ENCODE measurements around the gene MRPL39. TPM values are rescaled to one million over a fixed set of nuclear protein-coding genes. Genes with fewer than 3 reads are reported as not detected.

The MRPL39 gene
- total RNA-seq, 1 experiment from 2014 or later, result 52.5 TPM

GRCh38 chr21:25558123-25558522, 49.2 kb downstream of the MRPL39 start:
- in situ Hi-C loops (cut with HindIII; ENCODE audit: low pct_unique_long_range_greater_than_20kb, low sequenced_read_pairs), result no loop called here

GRCh38 chr21:25557180-25557579, 50.1 kb downstream of the MRPL39 start:
- in situ Hi-C loops (cut with HindIII; ENCODE audit: low pct_unique_long_range_greater_than_20kb, low sequenced_read_pairs), result no loop called here
- DNase-seq (ENCODE audit: low read depth), result no peak

More at GRCh38 chr21:25558123-25558522, 49.2 kb downstream of the MRPL39 start:
- DNase-seq (ENCODE audit: low read depth), result no peak

DNA sequence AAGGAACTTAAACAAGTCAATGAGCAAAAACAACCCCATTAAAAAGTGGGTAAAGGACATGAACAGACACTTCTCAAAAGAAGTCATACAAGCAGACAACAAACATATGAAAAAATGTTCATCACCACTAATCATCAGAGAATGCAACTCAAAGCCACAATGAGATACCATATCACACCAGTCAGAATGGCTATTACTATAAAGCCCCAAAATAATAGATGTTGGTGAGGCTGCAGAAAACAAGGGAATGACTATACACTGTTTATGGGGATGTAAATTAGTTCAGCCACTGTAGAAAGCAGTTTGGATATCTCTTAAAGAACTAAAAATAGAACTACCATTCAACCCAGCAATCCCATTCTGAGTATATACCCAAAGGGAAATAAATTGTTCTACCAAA, 51.2 kb downstream of the MRPL39 start:
- no peak for DNase-seq (ENCODE audit: low read depth)
- in situ Hi-C loops (cut with HindIII; ENCODE audit: low pct_unique_long_range_greater_than_20kb, low sequenced_read_pairs), result no loop called here

- no peak for DNase-seq (ENCODE audit: low read depth)
- in situ Hi-C loops (cut with HindIII; ENCODE audit: low pct_unique_long_range_greater_than_20kb, low sequenced_read_pairs), result no loop called here
Observed at GRCh38 chr21:25555492-25555891, 51.8 kb downstream of the MRPL39 start.

DNA sequence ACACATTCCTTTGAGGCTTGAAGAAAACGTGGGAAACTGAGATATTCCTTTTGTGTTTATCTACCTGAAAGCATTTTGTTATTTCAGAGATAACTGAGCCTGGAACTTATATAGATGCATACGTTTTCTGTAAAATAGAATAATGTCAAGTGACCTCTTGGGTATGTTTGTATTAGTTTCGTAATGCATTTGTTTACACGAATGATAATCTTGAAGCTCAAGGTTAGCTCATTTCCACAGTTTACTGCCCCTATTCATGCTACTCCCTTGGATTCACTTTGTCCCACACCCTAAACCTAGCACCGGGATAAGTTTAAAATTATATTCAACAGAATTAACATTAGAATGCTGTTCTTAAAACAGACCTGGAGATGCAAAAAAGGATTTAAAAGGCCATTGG, 54.4 kb downstream of the MRPL39 start:
- DNase-seq (ENCODE audit: low read depth), result no peak
- in situ Hi-C loops (cut with HindIII; ENCODE audit: low pct_unique_long_range_greater_than_20kb, low sequenced_read_pairs), result no loop called here

GRCh38 chr21:25551569-25551968, 55.7 kb downstream of the MRPL39 start:
- in situ Hi-C loops (cut with HindIII; ENCODE audit: low pct_unique_long_range_greater_than_20kb, low sequenced_read_pairs), result no loop called here
- DNase-seq (ENCODE audit: low read depth), result no peak

GRCh38 chr21:25550352-25551120, 56.7 kb downstream of the MRPL39 start:
- DNase-seq (ENCODE audit: low read depth), result no peak
- in situ Hi-C loops (cut with HindIII; ENCODE audit: low pct_unique_long_range_greater_than_20kb, low sequenced_read_pairs), result no loop called here

DNA sequence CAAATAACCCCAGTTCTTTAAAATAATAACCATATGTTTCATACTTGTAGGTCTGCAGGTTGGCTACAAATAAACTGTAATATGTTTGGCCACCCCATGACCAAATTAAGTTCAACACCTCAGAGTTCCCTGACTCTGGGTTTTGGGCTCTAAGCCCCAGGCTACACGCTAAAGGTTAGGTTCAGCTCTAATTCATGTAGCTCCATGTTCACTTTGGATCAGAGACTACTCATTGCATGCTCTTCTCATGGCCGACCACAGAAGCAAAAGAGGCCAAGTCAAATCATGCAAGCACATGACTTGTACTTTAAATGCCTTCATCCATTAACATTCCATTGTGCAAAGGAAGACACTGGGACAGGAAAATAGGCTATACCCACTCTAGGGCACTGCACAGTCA, 66.2 kb downstream of the MRPL39 start:
- no peak for DNase-seq (ENCODE audit: low read depth)
- in situ Hi-C loops (cut with HindIII; ENCODE audit: low pct_unique_long_range_greater_than_20kb, low sequenced_read_pairs), result no loop called here

- DNase-seq (ENCODE audit: low read depth), result no peak
Observed at GRCh38 chr21:25539606-25540005, 67.7 kb downstream of the MRPL39 start.

DNA sequence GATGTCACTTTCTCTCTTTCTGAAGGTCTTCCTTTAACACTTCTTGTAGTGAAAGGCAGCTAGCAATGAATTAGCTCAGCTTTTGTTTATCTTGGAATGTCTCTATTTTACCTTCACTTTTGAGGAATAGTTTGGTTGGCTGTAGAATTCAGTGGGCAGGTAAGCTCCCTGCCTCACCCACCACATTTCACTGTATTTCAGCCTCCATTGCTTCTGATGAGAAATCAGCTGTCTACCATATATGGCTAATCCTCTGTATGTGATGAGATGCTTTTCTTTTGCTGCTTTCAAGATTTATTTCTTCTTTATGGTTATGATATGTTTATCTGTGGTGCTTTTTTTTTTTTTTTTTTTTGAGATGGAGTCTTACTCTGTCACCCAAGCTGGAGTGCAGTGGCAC, 70.1 kb downstream of the MRPL39 start:
- in situ Hi-C loops (cut with HindIII; ENCODE audit: low pct_unique_long_range_greater_than_20kb, low sequenced_read_pairs), result no loop called here
- no peak for DNase-seq (ENCODE audit: low read depth)

More at GRCh38 chr21:25539606-25540005, 67.7 kb downstream of the MRPL39 start:
- in situ Hi-C loops (cut with HindIII; ENCODE audit: low pct_unique_long_range_greater_than_20kb, low sequenced_read_pairs), result no loop called here

DNA sequence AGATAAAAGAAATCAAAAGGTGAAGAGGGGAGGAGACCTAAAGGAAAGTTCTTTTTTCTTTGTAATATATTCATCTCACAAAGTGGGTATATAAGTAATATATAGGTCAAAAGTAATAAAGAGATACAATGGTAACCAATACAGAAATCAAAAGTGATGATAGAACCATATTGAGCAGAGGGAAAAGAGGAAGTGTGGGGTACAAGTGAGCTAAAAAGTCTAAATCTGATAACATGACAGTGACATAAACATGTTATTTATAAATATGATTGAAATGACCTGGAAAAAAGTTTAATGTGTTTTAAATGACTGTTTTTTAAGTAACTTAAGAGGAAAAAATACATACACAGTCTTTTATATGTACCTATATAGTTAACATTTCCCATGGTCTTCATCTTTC, 70.5 kb downstream of the MRPL39 start:
- DNase-seq (ENCODE audit: low read depth), result no peak
- in situ Hi-C loops (cut with HindIII; ENCODE audit: low pct_unique_long_range_greater_than_20kb, low sequenced_read_pairs), result no loop called here

DNA sequence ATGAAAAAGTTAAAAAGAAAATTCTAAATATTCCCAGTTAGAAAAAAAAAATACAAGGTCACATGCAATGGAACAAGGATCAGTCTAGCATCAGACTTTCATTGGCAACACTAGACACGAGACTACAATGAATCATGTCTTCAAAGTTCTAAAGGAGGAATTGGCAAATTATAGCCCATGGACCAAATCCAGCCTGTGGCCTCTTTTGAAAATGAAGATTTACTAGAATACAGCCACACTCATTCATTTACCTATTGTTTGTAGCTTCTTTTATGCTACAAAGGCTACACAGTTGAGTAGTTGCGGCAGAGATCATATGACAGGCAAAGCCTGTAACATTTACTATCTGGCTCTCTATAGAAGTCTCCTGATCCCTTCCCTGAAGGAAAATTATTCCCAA, 71.4 kb downstream of the MRPL39 start:
- in situ Hi-C loops (cut with HindIII; ENCODE audit: low pct_unique_long_range_greater_than_20kb, low sequenced_read_pairs), result no loop called here
- DNase-seq (ENCODE audit: low read depth), result no peak

Other genes with a start within 250 kb of the MRPL39 start
- not detected in 2 replicates for gene JAM2, start 31.8 kb upstream of the MRPL39 start, total RNA-seq (2014; rRNA removed; shearing (Covaris generic); ENCODE audit: low replicate concordance)
- gene ATP5PF, start 127.4 kb upstream of the MRPL39 start, total RNA-seq (2014; rRNA removed; shearing (Covaris generic); ENCODE audit: low replicate concordance), result 67.9 and 91.3 TPM in 2 replicates
- gene GABPA, start 127.5 kb upstream of the MRPL39 start, total RNA-seq (2014; rRNA removed; shearing (Covaris generic); ENCODE audit: low replicate concordance), result 16.2 and 26.4 TPM in 2 replicates

Data from Caki2 (cell line).